ENCODE measurements around the gene MAGOH.

Gene MAGOH

DNA sequence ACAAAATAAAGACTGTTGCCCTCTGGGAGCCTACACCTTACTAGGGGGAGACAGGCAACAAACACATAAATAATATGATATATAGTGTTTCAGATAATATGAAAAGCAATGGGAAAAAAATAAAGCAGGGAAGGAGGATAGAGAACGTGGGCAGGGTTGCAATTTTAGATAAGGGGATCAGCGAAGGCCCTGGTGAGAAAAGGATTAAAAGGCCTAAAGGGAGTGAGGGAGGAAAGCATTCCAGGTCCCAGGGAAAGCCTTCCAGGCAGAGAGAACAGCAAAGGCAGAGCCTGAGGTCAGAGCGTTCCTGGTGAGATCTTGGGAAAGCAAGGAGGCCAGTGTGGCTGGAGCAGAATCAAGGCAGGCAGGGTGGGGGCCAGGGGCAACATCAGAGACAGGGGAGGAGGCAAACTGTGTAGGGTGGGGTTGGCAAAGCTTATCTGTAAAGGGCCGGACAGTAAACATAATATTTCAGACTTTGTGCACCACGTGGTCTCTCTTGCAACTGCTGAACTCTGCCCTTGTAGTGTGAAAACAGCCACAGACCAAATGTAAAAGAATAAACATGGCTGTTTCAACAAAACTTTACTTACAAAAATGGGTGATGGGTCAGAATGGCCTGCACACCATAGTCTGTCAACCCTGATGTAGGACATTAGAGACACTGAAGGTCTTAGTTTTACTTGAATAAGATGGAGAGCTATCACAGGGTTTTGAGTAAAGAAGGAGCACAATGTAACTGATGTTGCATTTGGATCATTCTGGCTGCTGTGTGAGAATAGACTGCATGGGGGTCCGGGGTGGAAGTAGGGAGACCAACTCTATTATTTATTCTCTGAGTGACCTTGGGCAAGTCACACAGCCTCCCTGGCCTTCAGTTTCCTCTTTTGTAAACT is 55.0 kb downstream of the MAGOH start:
- no peak for DNase-seq

- no peak for DNase-seq
Measured at GRCh38 chr1:53182716-53183094, 55.6 kb downstream of the MAGOH start.

DNA sequence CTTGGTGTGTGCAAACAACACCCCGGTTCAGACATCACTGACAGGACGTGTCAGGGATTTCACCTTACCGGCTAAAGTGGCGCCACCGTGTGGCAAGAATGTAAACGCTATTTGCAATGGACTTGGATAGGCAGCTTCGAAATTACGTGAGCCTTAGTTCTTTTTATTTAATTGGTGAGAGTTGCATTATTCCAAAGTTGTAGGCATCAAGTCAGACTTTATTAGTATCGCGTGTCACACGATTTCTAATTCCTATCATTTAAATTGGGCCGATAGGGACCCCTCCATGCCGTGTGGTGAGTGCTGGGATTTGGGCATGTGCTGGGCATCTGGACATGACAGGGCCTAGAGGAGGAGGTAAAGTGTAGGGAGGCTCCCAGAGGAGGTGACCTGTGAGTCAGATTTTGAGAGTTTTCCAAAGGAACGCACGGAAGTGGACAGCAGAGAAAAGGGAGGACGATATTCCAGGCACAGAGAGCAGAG is 56.2 kb downstream of the MAGOH start:
- DNase-seq, result peak; percentile 69

DNA sequence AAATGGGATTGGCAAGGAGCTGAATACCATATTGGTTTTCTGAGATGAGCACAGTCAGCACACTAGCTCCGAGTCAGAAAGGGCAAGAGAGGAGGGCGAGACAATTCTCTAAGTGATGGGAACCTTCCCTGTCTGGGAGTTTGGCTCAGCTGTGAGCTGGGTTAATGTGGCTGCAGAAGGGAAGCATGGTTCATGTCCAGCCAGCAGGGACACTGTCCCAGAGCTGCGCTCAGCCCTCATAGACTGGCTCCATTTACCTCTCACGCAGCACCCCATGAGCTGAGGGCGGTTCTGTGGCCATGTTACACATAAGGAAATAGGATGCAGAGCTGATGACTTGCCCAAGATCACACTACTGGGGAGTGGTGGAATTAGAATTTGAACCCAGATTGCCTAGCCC is 57.4 kb downstream of the MAGOH start:
- no peak for DNase-seq

DNA sequence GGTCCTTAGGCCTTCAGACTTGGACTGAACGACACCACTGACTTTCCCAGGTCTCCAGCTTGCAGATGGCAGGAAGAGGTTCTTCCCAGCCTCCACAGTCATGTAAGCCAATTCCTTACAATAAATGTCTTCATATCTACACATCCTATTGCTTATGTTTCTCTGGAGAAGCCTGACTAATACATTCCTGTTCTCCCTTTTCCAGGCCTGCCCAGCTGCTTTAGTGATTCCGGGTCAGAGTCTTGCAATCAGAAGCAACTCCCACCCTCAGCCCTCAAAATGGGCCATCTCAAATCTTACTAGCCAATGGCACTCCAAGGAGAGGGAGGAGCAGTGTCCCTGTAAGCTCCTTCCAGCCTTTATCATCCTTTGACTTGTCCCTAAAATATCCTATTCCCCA is 58.1 kb downstream of the MAGOH start:
- no peak for DNase-seq
